HL-60 (cell line): Measurements from ENCODE around the gene CR1.
"Not testable (repeated sequence)": the region's sequence is repeated elsewhere in the genome, so short reads cannot be mapped to it uniquely, and the experiment has no call there.

ENCODE experiments used
- DNase-seq, 2 experiments: peaks; one replicate each; pipeline ENCODE4 v3.0.0-alpha.2; 2010 to 2020; ENCODE audit warnings: low read depth in 1 of 2, low spot score in 1 of 2
- H3K27ac ChIP-seq: fragments of 250-450 bp; sonication (Bioruptor Pico); replicated peaks from 2 replicates; pipeline ENCODE4 v1.5.1; 2020; ENCODE audit warnings: mild to moderate bottlenecking, moderate library complexity
- H3K27me3 ChIP-seq: fragments of 250-450 bp; sonication (Bioruptor Pico); 2 replicates; pipeline ENCODE4 v1.5.1; 2021; ENCODE audit warnings: mild to moderate bottlenecking, moderate library complexity; ENCODE audit not compliant: insufficient read depth, poor library complexity, severe bottlenecking
- H3K4me3 ChIP-seq: replicated peaks from 2 replicates; pipeline ENCODE4 v1.5.1; 2011; ENCODE audit warnings: mild to moderate bottlenecking, control low read depth, low read length; ENCODE audit not compliant: insufficient read depth
- CTCF ChIP-seq: IDR thresholded peaks from one replicate; pipeline ENCODE4 v1.5.1; 2011; ENCODE audit warnings: low read length, control low read depth, inconsistent platforms; ENCODE audit not compliant: insufficient read depth
- GABPA ChIP-seq: IDR thresholded peaks from 2 replicates; pipeline ENCODE4 v1.6.1; 2012; ENCODE audit warnings: low read depth
- POLR2AphosphoS5 ChIP-seq: IDR thresholded peaks from 2 replicates; pipeline ENCODE4 v1.6.1; 2012; ENCODE audit warnings: low read depth
- REST ChIP-seq: IDR thresholded peaks from 2 replicates; pipeline ENCODE4 v1.6.1; 2012; ENCODE audit warnings: low read depth; ENCODE audit not compliant: insufficient replicate concordance
- SPI1 ChIP-seq: IDR thresholded peaks from 2 replicates; pipeline ENCODE4 v1.6.1; 2012; ENCODE audit warnings: low read depth, mild to moderate bottlenecking, borderline replicate concordance

Gene CR1

GRCh38 chr1:207631137-207631536 is 135.2 kb downstream of the CR1 start:
- Histone ChIP-seq H3K27ac (no peak overlapping the region), H3K27me3 (no peaks in the 10 kb centered on the region), H3K4me3 (no peak overlapping the region)
- TF ChIP-seq REST (no peak), GABPA (no peak), SPI1 (no peak), CTCF (no peak), POLR2AphosphoS5 (no peak)
- no peak for DNase-seq

GRCh38 chr1:207633226-207633625 is 137.3 kb downstream of the CR1 start:
- Histone ChIP-seq H3K4me3 (no peak overlapping the region), H3K27me3 (no peaks in the 10 kb centered on the region), H3K27ac (no peak overlapping the region)
- DNase-seq = no peak
- TF ChIP-seq SPI1 (no peak), CTCF (no peak), REST (no peak), POLR2AphosphoS5 (no peak), GABPA (no peak)

GRCh38 chr1:207633699-207634289 is 137.8 kb downstream of the CR1 start:
- DNase-seq, H3K27me3 ChIP-seq, H3K4me3 ChIP-seq, H3K27ac ChIP-seq: not testable (repeated sequence)

- H3K27ac ChIP-seq, H3K4me3 ChIP-seq, H3K27me3 ChIP-seq, DNase-seq: not testable (repeated sequence)
These were observed 138.3 kb downstream of the CR1 start for GRCh38 chr1:207634293-207634692.

GRCh38 chr1:207635569-207636186 is 139.7 kb downstream of the CR1 start:
- H3K27me3 ChIP-seq, H3K27ac ChIP-seq, DNase-seq, H3K4me3 ChIP-seq: not testable (repeated sequence)

GRCh38 chr1:207638487-207639145 is 142.7 kb downstream of the CR1 start:
- H3K27ac ChIP-seq = not testable (repeated sequence)

GRCh38 chr1:207639362-207639761 is 143.4 kb downstream of the CR1 start:
- not testable (repeated sequence) for H3K27me3 ChIP-seq, H3K4me3 ChIP-seq, H3K27ac ChIP-seq, DNase-seq

More at GRCh38 chr1:207638487-207639145, 142.7 kb downstream of the CR1 start:
- H3K4me3 ChIP-seq, DNase-seq, H3K27me3 ChIP-seq: not testable (repeated sequence)
